Endothelial cell of umbilical vein (primary cell): Measurements from ENCODE around the gene PRKAB1. TPM values are rescaled to one million over a fixed set of nuclear protein-coding genes. Genes with fewer than 3 reads are reported as not detected.

Source experiments
- BruUV-seq: library from RNA; stranded (reverse); fragments of 400-500 nt; replicated peaks from 2 replicates; lab custom pipeline; 2021; lab: Mats Ljungman, UMichigan
- CTCF ChIA-PET: fragments of 300-600, 350-600 bp; sonication (Branson Sonifier 250); formaldehyde crosslinking; loops from one replicate; lab custom pipeline; 2021; ENCODE audit warnings: antibody characterized with exemption, inconsistent platforms; lab: Charles Lee
- POLR2A ChIA-PET: fragments of 300-600, 350-600 bp; sonication (Branson Sonifier 250); formaldehyde crosslinking; loops from one replicate; lab custom pipeline; 2021; ENCODE audit warnings: antibody characterized with exemption, inconsistent platforms; lab: Charles Lee
- DNase-seq: peaks from one replicate; pipeline ENCODE4 v3.0.0-alpha.2; 2011; ENCODE audit warnings: low read depth, low spot score
- FAIRE-seq: peaks from 2 replicates; lab custom pipeline; 2011; peaks lifted over from hg19 to GRCh38; lab: Jason Lieb, UNC
- H2AFZ ChIP-seq: 2 replicates; pipeline ENCODE4 v1.6.0; 2012; ENCODE audit warnings: low read depth, low read length, control low read depth, inconsistent platforms
- H3K27ac ChIP-seq: 2 replicates; pipeline ENCODE4 v1.5.1; 2011; ENCODE audit warnings: low read depth, mild to moderate bottlenecking, control low read depth, low read length, moderate library complexity; ENCODE audit not compliant: insufficient read depth
- H3K27me3 ChIP-seq, 2 experiments: 2 replicates each; pipeline versions ENCODE4 v1.6.0 to v1.6.1; 2011; ENCODE audit warnings: low read length in 2 of 2, mixed read lengths in 1 of 2; ENCODE audit not compliant: control insufficient read depth in 2 of 2, insufficient read depth in 2 of 2
- H3K36me3 ChIP-seq, 2 experiments: 2 replicates in 1 of 2; 3 replicates in 1 of 2; pipeline ENCODE4 v1.5.1; 2011; ENCODE audit warnings: low read length in 2 of 2, mild to moderate bottlenecking in 1 of 2, moderate library complexity in 1 of 2; ENCODE audit not compliant: control insufficient read depth in 2 of 2, insufficient read depth in 2 of 2; ENCODE audit errors: extremely low read depth in 1 of 2
- H3K4me1 ChIP-seq: 3 replicates; pipeline ENCODE4 v1.5.1; 2011; ENCODE audit warnings: mild to moderate bottlenecking, low read length; ENCODE audit not compliant: control insufficient read depth, insufficient read depth; ENCODE audit errors: extremely low read depth
- H3K4me2 ChIP-seq: 2 replicates; pipeline ENCODE4 v1.6.1; 2011; ENCODE audit warnings: low read length, control low read depth, mixed read lengths; ENCODE audit not compliant: insufficient read depth
- H3K4me3 ChIP-seq, 3 experiments: fragments of 200-600 bp in 1 of 3; sonication (generic), shearing (Covaris generic) in 1 of 3; replicated peaks in 1 of 3; 2 replicates each; pipeline ENCODE4 v1.5.1; 2011 to 2016; ENCODE audit warnings: control low read depth in 3 of 3, low read length in 3 of 3, mild to moderate bottlenecking in 2 of 3, inconsistent platforms in 1 of 3, low read depth in 1 of 3, moderate library complexity in 1 of 3; ENCODE audit not compliant: insufficient read depth in 1 of 3
- H3K79me2 ChIP-seq: 2 replicates; pipeline ENCODE4 v1.6.0; 2012; ENCODE audit warnings: low read length, inconsistent platforms; ENCODE audit not compliant: control insufficient read depth, insufficient read depth
- H3K9ac ChIP-seq: replicated peaks from 2 replicates; pipeline ENCODE3; 2011; ENCODE audit warnings: low read length, control low read depth; ENCODE audit not compliant: insufficient read depth; ENCODE audit errors: extremely low read depth
- H3K9me1 ChIP-seq: replicated peaks from 3 replicates; pipeline ENCODE4 v1.6.0; 2011; ENCODE audit warnings: mild to moderate bottlenecking, low read length; ENCODE audit not compliant: control insufficient read depth, insufficient read depth; ENCODE audit errors: extremely low read depth
- H3K9me3 ChIP-seq: replicated peaks from 2 replicates; pipeline ENCODE4 v1.5.1; 2012; ENCODE audit warnings: low read length, inconsistent platforms; ENCODE audit not compliant: control insufficient read depth, insufficient read depth
- H4K20me1 ChIP-seq: replicated peaks from 2 replicates; pipeline ENCODE3; 2011; ENCODE audit warnings: mild to moderate bottlenecking, low read length; ENCODE audit not compliant: control insufficient read depth, insufficient read depth; ENCODE audit errors: extremely low read depth
- CTCF ChIP-seq, 2 donors: IDR thresholded peaks; 1 replicate in 1 of 2; 2 replicates in 1 of 2; pipeline ENCODE4 v1.5.1; 2011; ENCODE audit warnings: low read length in 2 of 2, mild to moderate bottlenecking in 2 of 2, moderate library complexity in 2 of 2, control low read depth in 1 of 2, inconsistent platforms in 1 of 2, low read depth in 1 of 2; ENCODE audit not compliant: insufficient read depth in 1 of 2; ENCODE audit errors: extremely low read depth in 1 of 2
- EZH2 ChIP-seq: IDR thresholded peaks from 2 replicates; pipeline ENCODE4 v1.6.1; 2012; ENCODE audit warnings: borderline replicate concordance, low read depth, mild to moderate bottlenecking, moderate library complexity, low read length, inconsistent platforms; ENCODE audit not compliant: severe bottlenecking
- FOS ChIP-seq: IDR thresholded peaks from 2 replicates; pipeline ENCODE4 v1.6.1; 2011; ENCODE audit warnings: mild to moderate bottlenecking, low read length, moderate library complexity, borderline replicate concordance; ENCODE audit not compliant: insufficient read depth
- GATA2 ChIP-seq: IDR thresholded peaks from 2 replicates; pipeline ENCODE4 v1.7.0; 2011; ENCODE audit warnings: low read depth, mild to moderate bottlenecking, moderate library complexity, mixed read lengths, low read length; ENCODE audit not compliant: insufficient read length, insufficient read depth
- JUN ChIP-seq: IDR thresholded peaks from 2 replicates; pipeline ENCODE4 v1.6.1; 2011; ENCODE audit warnings: borderline replicate concordance, low read depth; ENCODE audit not compliant: insufficient read length, insufficient read depth
- MAX ChIP-seq: IDR thresholded peaks from 2 replicates; pipeline ENCODE4 v1.6.1; 2011; ENCODE audit not compliant: insufficient read depth, insufficient read length
- MYC ChIP-seq: IDR thresholded peaks from one replicate; pipeline ENCODE4 v1.6.1; 2011; ENCODE audit warnings: mild to moderate bottlenecking, low read depth, low read length
- POLR2A ChIP-seq: IDR thresholded peaks from 2 replicates; pipeline ENCODE4 v1.6.1; 2012; ENCODE audit warnings: low read depth, mild to moderate bottlenecking, control low read depth, low read length
- POLR2AphosphoS5 ChIP-seq: IDR thresholded peaks from 2 replicates; pipeline ENCODE4 v1.6.1; 2012; ENCODE audit warnings: low read depth, mild to moderate bottlenecking, control low read depth, low read length, moderate library complexity; ENCODE audit not compliant: insufficient read depth
- dilution Hi-C: fragments of 300-500 bp; cut with MboI; formaldehyde crosslinking; loops from one replicate; pipeline ENCODE4 v1.15.0; 2019; ENCODE audit warnings: low sequenced_read_pairs; ENCODE audit not compliant: extremely low pct_ligation_motif_present
- intact Hi-C: fragments of 100-400 bp; cut with micrococcal nuclease; formaldehyde crosslinking; loops from one replicate; pipeline ENCODE4 v1.10.0; 2022
- polyA plus RNA-seq, 4 experiments: library from polyadenylated mRNA; depleted of rRNA in 3 of 4; stranded (reverse) in 3 of 4; unstranded in 1 of 4; fragments of >200 nt; gene quantifications; 2 replicates each; pipeline versions ENCODE4 v1.2.1 to v1.2.3, GENCODE V29; 2011 to 2012; ENCODE audit warnings: missing spikeins in 1 of 4
- total RNA-seq: library from RNA; stranded (reverse); gene quantifications from 2 replicates; pipeline ENCODE4 v1.2.3, GENCODE V29; 2021

PRKAB1 gene
- total and polyA plus RNA-seq, 2 donors (not counting 3 experiments of a cell fraction or from before 2014, with no cell fraction given), result 23.1 to 27.0 TPM

- Histone ChIP-seq H3K9me1 (no peaks in the 10 kb centered on the region), H3K9ac (no peak overlapping the region), H4K20me1 (no peaks in the 10 kb centered on the region), H3K79me2 (no peaks in the 10 kb centered on the region), H3K4me2 (no peak overlapping the region), H3K27ac (no peak overlapping the region), H3K4me3 (no peak overlapping the region), H3K27me3 (no peaks in the 10 kb centered on the region), H3K9me3 (no peaks in the 10 kb centered on the region), H3K4me1 (no peaks in the 10 kb centered on the region), H3K36me3 (peaks cover 2 to 7% of the 10 kb centered on the region in 2 experiments), H2AFZ (no peak overlapping the region)
- dilution Hi-C loops, result no loop called here
- no peak for FAIRE-seq
- no peak for DNase-seq
- TF ChIP-seq JUN, result no peak
- no peak for TF ChIP-seq POLR2AphosphoS5
- no peak for TF ChIP-seq MYC
- no peak for TF ChIP-seq CTCF (IDR thresholded peaks at IDR 0.05; ENCODE audit: extremely low read depth in 1 of 2, insufficient read depth in 1 of 2, low read depth in 1 of 2, low read length in 2 of 2)
- TF ChIP-seq GATA2, result no peak
- TF ChIP-seq POLR2A, result no peak
- TF ChIP-seq EZH2, result no peak
- TF ChIP-seq FOS, result no peak
- TF ChIP-seq MAX, result no peak
- CTCF ChIA-PET, result interaction anchor here (2.2 kb wide), 1 partner anchor 18 kb away, joined by 6 read pairs; the partner anchor contains the start of gene PRKAB1
- POLR2A ChIA-PET, result no interaction called here
- BruUV-seq, result no TSS peak
- intact Hi-C loops, result no loop called here
Observed at GRCh38 chr12:119685375-119685774, 17.4 kb downstream of the PRKAB1 start.
